Kidney glomerular epithelial cell (primary cell): ENCODE data around the gene NAV2.
"Not testable (repeated sequence)": the region's sequence is repeated elsewhere in the genome, so short reads cannot be mapped to it uniquely, and the experiment has no call there.

ENCODE experiments used
- DNase-seq: peaks from one replicate; lab custom pipeline; 2025; lab: John Stamatoyannopoulos, UW

The NAV2 gene

DNA sequence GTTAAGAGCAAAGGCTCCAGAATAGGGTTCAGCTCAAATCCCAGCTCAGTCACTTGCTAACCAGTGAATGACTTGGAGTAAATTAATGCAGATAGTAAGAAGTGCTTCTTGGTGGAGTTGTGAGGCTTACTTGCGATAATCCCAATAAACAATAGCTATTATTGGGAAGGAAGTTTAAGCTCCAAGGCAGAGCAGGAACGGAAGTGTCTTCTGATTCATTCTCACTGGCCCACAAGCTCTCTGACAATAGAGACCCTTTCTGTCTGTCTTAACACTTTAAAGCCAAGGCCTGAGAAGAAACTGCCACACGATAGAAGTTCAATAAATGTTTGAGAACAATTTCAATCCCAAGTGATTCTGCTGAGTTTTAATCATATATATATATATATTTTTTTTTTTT is 292.2 kb downstream of the NAV2 start:
- no peak for DNase-seq

DNA sequence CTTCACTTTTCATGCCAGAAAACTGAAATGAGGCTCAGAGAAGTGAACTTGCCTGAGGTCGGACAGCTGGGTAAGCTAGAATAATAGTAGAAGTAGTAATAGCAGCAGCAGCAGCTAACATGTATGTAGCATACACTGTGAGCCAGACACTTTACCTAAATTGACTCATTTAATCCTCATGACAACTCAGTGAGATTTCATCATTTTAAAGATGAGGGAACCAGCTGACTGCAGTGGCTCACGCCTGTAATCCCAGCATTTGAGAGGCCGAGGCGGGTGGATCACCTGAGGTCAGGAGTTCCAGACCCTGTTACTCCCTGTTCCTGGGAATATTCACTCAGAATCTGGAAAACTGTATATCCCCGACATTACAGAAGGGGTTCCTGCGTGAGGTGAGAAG is 293.1 kb downstream of the NAV2 start:
- DNase-seq, result no peak

DNA sequence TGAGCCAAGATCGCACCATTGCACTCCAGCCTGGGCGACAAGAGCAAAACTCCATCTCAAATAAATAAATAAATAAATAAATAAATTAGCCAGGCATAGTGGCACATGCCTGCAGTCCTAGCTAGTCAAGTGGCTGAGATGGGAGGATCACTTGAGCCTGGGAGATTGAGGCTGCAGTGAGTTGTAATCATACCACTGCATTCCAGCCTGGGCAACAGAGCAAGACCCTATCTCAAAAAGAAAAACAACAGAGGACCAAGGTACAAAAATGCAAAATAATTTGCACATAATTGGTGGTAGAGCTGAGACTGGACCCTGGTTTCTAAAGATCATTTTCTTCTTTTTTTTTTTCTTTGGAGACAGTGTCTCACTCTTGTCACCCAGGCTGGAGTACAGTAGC is 294.0 kb downstream of the NAV2 start:
- not testable (repeated sequence) for DNase-seq

- no peak for DNase-seq
These were observed 294.7 kb downstream of the NAV2 start for GRCh38 chr11:20007386-20007785.

DNA sequence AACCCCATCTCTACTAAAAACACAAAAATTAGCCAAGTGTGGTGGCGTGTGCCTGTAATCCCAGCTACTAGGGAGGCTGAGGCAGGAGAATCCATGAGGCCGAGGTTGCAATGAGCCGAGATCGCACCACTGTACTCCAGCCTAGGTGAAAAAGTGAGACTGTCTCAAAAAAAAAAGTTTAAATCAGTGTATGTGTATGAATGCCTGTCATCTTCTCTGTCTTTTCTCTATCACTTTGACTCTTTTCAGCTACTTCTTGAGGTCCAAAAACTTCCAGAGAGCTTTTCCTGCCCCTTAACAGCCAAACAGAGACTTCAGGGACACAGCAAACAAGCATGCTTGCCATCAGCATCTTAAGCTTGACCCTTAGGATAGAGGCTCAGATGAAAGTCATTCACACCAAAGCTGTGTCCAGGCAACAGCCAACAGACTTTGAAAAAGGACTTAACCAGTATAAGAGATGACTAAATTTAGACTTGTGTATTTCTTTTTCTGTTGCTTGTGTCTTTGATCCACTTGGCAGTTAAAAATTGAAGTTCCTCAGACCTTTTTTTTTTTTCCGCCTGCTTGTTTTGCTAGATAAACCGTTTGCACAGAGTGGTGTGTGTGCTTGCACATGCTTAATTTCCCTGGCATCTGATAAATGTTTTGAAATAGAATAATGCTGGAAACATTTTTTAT is 295.7 kb downstream of the NAV2 start:
- no peak for DNase-seq

- DNase-seq, result no peak
These were observed 296.4 kb downstream of the NAV2 start for GRCh38 chr11:20008871-20009644.

- no peak for DNase-seq
These were observed 297.7 kb downstream of the NAV2 start for GRCh38 chr11:20010156-20010850.

DNA sequence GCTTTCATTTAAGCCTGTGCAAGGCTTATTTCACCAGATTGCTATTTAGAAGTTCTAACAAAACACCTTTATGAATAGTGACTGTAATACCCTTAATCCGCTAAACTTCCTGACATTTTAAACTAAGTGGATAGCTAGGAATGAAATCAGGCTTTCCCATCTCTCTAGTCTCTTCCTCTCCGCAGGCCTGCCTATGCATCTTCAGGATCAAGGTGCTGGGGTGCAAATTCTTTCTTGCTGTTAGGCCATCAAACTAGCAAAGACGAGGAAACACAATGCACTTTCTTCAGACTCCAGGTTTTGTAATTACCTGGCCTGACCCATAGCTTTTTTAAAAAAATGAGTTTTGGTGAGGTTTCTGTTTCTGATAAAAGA is 298.2 kb downstream of the NAV2 start:
- DNase-seq, result no peak

DNA sequence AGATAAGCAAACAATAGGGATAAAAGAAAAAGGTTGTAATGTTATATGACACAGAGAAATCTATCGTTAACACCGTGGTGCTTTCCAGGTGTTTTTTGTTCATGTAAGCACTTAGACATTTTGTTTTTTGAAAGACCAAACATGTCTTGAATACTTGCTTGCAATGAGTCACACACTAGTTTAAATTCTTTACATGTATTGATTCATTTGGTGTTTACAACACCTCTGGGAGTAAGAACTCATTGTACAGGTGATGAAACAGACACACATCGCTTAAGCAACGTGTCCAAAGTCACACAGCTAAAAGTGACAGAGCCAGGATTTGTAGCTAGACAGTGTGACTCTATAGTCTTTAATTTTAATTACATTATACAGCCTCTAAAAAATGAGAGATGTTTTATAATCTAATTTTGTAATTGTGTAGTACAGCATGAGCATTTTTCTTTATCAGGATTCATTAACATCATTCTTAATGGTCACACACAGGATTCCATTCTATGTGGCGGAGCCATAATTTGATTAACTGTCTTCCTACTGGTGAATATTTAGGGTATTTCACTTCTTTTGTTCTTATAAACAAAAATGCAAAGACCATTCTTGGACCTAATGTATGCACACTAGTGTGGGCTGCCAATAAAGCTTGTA is 298.8 kb downstream of the NAV2 start:
- no peak for DNase-seq

DNA sequence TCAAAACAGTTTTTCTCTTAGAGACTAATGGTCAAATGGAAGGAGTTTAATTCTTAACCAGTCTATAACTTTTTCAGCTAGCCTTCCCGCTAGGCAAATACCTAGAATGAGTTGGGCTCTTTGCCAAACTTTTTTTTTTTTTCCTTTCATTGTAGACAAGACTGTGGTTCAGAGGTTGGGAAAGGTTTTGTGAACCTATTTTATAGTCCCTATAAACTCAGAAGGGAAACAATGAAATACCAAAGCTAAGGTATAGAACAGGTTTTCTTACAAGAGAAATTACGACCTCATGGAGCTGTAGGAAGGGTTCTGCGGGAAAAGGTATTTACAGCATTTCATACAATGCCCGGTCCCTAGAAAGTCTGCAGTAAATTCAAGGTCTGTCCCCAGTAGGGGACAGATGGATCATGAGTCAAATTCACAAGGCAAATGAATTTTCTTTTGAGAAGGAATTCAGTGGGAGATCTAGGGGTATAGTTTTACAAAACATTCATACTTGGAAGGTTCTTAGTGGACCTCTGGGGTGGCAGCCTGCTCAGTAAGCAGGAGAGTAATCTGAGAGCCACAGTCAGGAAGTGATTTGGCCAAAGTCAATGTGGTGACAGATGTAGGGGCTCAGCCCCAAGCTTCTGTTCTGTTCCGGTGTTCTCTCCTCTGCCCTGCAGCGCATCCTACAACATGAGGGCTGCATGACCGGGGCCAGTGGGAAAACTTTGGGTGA is 300.9 kb downstream of the NAV2 start:
- peak; percentile 35 for DNase-seq

DNA sequence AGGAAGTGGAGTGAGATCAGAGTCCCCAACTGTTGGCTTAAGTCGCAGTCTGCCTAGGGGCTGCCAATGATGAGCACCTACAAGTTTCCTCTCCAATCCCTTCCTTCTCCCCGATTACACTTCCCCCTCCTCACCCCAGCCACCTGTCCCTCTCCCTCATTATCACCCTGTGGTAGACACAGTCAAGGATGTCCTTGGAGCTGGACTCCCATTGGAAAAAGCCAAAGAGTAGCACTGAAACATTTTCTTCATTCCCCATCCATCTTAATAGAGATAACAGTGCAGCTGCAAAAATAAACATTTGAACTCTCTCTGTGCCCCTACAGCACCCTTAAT is 301.4 kb downstream of the NAV2 start:
- no peak for DNase-seq

DNA sequence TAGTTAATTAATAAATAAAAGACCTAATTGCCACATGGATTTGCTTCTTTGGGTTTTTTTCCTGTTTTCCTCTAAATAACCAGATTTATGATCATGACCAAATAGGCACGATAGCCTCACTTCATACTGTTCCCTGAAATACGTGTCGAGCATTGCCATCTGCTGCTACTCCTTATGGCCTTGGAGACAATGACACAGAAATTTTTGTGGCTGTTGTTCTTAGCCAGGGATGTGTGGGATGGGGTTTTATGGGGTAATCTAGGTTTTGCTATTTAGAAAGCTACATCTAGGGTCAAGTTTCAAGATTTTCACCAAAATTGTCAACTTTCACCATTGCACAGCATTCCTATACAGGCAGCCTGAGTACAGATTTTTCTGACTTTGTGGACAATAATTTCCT is 302.5 kb downstream of the NAV2 start:
- DNase-seq, result no peak

DNA sequence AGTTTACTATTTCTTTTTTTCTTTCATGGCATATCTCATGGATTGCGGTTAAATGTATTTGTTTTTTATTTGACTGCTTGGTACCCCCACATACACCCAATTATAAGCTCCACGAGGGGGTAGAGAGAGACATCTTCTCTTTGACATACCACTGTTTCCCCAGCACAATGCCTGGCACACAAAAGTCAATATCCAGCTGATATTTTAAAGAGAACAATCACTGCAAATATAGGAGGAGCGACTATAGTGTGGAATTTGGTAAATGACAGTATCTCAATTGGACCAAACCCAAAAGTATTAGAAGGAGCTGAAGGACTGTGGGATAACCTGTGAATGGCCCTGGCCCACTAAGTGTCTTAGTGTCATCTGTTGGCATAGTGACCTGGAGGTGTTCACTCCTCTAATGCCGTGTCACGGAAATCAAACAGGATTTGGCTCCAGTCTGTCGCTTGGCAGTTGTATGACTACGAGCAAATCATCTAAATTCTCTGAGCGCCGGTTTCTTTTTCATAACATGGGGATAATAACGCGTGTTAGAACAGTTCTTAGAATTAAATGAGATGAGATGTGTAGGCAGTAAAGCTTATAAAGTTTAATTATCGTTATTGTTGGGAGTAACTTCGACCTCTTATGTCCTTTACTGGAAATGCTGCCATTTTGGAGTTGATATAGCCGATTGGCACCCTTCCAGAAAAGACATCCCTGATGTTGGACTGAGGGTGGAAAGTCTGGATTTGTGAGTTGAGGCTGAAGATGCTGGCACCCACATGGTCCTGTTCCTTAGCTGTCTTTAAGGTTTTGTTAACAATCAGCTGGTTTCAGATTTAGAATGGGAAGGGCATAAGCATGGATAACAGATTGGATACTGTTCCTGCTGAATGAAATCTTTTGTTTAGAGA is 303.1 kb downstream of the NAV2 start:
- no peak for DNase-seq

- no peak for DNase-seq
These were observed 303.9 kb downstream of the NAV2 start for GRCh38 chr11:20016526-20016925.

DNA sequence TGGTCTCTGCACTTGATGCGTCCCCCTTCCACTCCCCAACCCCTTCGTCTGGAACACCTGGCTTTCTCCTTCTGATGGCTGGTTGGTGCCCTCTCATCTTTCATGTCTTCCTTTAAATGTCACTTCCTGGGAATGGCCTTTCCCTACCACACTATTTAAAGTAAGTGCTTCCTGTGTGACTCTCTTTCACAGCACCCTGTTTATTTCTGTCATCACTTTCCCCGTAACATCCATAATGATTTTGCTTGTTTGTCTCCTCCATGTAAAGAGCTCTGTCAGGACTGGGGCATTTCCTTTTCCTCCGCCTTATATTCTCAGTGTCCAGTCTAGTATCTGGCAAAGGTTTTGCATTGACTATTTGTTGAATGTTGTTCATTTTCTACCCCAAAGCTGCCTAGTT is 304.7 kb downstream of the NAV2 start:
- no peak for DNase-seq

DNA sequence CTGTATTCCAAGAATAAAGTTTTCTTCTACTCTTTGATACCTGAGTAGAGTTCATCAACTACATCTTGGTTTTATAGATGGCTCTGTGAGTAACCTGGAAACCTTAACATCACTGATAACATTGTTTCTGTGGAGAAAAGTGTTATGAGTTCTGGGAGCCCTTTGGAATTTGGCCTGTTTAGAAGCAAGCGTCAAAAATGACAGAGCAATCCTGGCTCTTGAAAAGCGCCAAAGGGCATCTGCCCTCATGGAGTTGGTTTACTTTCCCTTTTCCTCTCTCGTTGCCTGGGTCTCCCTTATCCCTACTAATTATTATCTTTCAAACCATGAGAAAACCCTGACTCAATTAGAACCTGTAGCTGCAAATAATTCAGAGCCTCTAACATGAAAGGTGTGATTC is 307.6 kb downstream of the NAV2 start:
- no peak for DNase-seq

GRCh38 chr11:20020716-20021115 is 308.1 kb downstream of the NAV2 start:
- no peak for DNase-seq

GRCh38 chr11:20021212-20021611 is 308.6 kb downstream of the NAV2 start:
- no peak for DNase-seq

GRCh38 chr11:20021771-20022362 is 309.2 kb downstream of the NAV2 start:
- DNase-seq, result no peak

GRCh38 chr11:20022363-20023081 is 309.9 kb downstream of the NAV2 start:
- DNase-seq, result peak; percentile 49
